SK-N-MC (cell line): Measurements from ENCODE around the gene CEBPZOS.

Source experiments
- EZH2 ChIP-seq: fragments of 200-600 bp; sonication (generic); IDR thresholded peaks from one replicate; pipeline ENCODE4 v1.6.1; 2017; ENCODE audit warnings: antibody characterized with exemption
- POLR2AphosphoS5 ChIP-seq: IDR thresholded peaks from 2 replicates; pipeline ENCODE4 v1.6.1; 2012; ENCODE audit warnings: mild to moderate bottlenecking, low read depth, low read length, borderline replicate concordance

DNA sequence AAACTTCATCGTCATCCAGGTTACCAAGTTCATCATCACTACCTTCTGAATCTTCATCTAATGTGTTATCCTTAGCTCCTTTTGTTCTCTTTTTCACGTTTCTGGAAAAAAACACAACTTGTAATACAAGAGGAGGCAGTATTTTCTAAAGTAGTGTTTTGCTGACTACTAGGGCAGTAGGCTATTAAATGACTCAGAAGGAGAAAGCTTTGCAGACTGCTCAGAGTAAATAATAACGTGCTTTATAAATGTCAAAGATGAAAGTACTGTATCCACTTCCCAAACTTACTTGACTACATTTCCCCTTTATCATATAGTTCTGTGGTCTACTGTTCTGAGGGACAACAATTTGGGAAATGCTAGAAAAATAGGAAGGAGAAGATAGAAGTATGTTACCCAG lies 15.6 kb downstream of the CEBPZOS start:
- TF ChIP-seq POLR2AphosphoS5: no peak
- no peak for TF ChIP-seq EZH2
